ENCODE measurements around the gene IL1R2.

Gene IL1R2

DNA sequence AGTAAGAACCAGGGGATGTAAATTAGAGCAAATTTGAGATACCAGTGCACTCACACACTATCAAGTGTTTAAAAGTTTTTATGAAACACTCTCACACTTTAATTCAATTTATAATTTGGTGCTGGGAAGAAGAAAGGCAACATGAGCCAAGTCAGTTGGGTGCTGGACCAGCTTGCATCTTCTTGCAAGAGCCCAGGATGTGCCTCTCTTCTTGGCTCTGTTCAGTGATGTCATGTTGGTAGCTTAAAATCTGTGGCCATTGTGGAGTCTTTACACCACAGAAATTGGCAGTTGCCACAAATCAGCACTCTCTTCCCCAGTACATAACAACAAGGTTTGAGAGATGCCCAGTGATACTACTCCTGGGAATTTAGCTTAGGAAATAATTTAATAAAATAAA, 38.2 kb downstream of the IL1R2 start:
- TF ChIP-seq EZH2phosphoT487 (IDR thresholded peaks at IDR 0.05; ENCODE audit: borderline replicate concordance, low read length) (no peak), CTCF (IDR thresholded peaks at IDR 0.05; ENCODE audit: low read depth, low read length, poor library complexity, severe bottlenecking) (no peak)

GRCh38 chr2:102030502-102030854, 38.7 kb downstream of the IL1R2 start:
- Histone ChIP-seq H3K27ac (ENCODE audit: low read depth, low read length) (no peak overlapping the region), H3K36me3 (ENCODE audit: control insufficient read depth, low read length) (no peaks in the 10 kb centered on the region), H3K4me1 (ENCODE audit: control insufficient read depth, low read length) (no peaks in the 10 kb centered on the region), H3K4me2 (ENCODE audit: low read length) (no peak overlapping the region), H3K4me3 (ENCODE audit: low read length) (no peak overlapping the region), H3K79me2 (ENCODE audit: control insufficient read depth, low read length) (no peaks in the 10 kb centered on the region), H3K27me3 (ENCODE audit: control insufficient read depth, low read length) (peaks cover 3% of the 10 kb centered on the region; the same call in 1 of the 2 replicates), H4K20me1 (ENCODE audit: control insufficient read depth, insufficient read depth, low read depth, low read length) (no peaks in the 10 kb centered on the region), H3K9me2 (replicated peaks; ENCODE audit: control insufficient read depth, low read length) (no peaks in the 10 kb centered on the region), H3F3A (ENCODE audit: control insufficient read depth, insufficient read depth) (no peaks in the 10 kb centered on the region), H3K9me3 (ENCODE audit: control insufficient read depth, insufficient read depth, low read length) (no peaks in the 10 kb centered on the region)
- TF ChIP-seq EZH2phosphoT487 (IDR thresholded peaks at IDR 0.05; ENCODE audit: borderline replicate concordance, low read length) (no peak), CTCF (IDR thresholded peaks at IDR 0.05; ENCODE audit: low read depth, low read length, poor library complexity, severe bottlenecking) (no peak)

More for the DNA sequence above, 38.2 kb downstream of the IL1R2 start:
- Histone ChIP-seq H4K20me1 (ENCODE audit: control insufficient read depth, insufficient read depth, low read depth, low read length) (no peaks in the 10 kb centered on the region), H3K4me1 (ENCODE audit: control insufficient read depth, low read length) (no peaks in the 10 kb centered on the region), H3K4me2 (ENCODE audit: low read length) (no peak overlapping the region), H3K27ac (ENCODE audit: low read depth, low read length) (no peak overlapping the region), H3F3A (ENCODE audit: control insufficient read depth, insufficient read depth) (no peaks in the 10 kb centered on the region), H3K4me3 (ENCODE audit: low read length) (no peak overlapping the region), H3K79me2 (ENCODE audit: control insufficient read depth, low read length) (no peaks in the 10 kb centered on the region), H3K9me2 (replicated peaks; ENCODE audit: control insufficient read depth, low read length) (no peaks in the 10 kb centered on the region), H3K36me3 (ENCODE audit: control insufficient read depth, low read length) (no peaks in the 10 kb centered on the region), H3K9me3 (ENCODE audit: control insufficient read depth, insufficient read depth, low read length) (no peaks in the 10 kb centered on the region), H3K27me3 (ENCODE audit: control insufficient read depth, low read length) (peaks cover 3% of the 10 kb centered on the region; the same call in 1 of the 2 replicates)

DNA sequence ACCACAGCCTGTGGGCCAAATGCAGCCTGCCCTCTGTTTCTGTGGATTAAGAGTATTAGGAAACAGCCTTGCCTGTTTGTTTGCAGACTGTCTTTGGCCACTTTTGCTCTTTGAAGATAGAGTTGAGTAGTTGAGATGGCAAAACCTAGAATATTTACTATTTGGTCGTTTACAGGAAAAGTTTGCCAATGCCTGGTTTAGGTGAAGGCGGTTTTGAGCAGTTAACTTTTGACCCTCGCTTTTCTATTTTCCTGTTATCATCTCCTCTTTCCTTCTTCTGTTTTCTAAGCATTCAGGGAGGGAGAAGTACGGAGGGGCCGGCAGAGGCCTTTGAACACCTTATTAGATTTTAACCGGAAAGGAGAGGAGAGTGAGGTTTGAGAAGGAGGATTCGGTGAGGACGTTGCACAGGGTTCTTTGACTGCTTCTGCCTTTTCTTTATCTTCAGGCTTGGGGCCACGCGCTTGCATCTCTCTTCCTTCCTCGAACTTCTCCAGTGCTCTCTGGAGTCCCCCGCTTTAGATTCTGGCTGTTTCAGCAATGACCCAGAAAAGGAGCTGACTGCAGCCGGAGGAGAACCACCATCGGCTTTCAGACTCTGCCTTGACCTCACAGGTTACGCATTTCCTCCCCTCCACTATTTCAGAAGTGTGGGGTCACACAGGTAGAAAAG, 39.2 kb downstream of the IL1R2 start:
- no peak for TF ChIP-seq CTCF (IDR thresholded peaks at IDR 0.05; ENCODE audit: low read depth, low read length, poor library complexity, severe bottlenecking)
- TF ChIP-seq EZH2phosphoT487 (IDR thresholded peaks at IDR 0.05; ENCODE audit: borderline replicate concordance, low read length): no peak
- H3K27me3 ChIP-seq (ENCODE audit: control insufficient read depth, low read length): peaks cover 2% of the 10 kb centered on the region; the same call in 1 of the 2 replicates
- no peaks in the 10 kb centered on the region for H3K4me1 ChIP-seq (ENCODE audit: control insufficient read depth, low read length)
- no peak overlapping the region for H3K27ac ChIP-seq (ENCODE audit: low read depth, low read length)
- H3K4me2 ChIP-seq (ENCODE audit: low read length): no peak overlapping the region
- H3K36me3 ChIP-seq (ENCODE audit: control insufficient read depth, low read length): no peaks in the 10 kb centered on the region
- H3F3A ChIP-seq (ENCODE audit: control insufficient read depth, insufficient read depth): no peaks in the 10 kb centered on the region
- H3K4me3 ChIP-seq (ENCODE audit: low read length): no peak overlapping the region
- H3K9me2 ChIP-seq (replicated peaks; ENCODE audit: control insufficient read depth, low read length): no peaks in the 10 kb centered on the region
- H3K9me3 ChIP-seq (ENCODE audit: control insufficient read depth, insufficient read depth, low read length): no peaks in the 10 kb centered on the region
- H4K20me1 ChIP-seq (ENCODE audit: control insufficient read depth, insufficient read depth, low read depth, low read length): no peaks in the 10 kb centered on the region
- H3K79me2 ChIP-seq (ENCODE audit: control insufficient read depth, low read length): no peaks in the 10 kb centered on the region
